Adipose tissue (tissue), 3 donors: ENCODE measurements around the gene WDR83. TPM values are rescaled to one million over a fixed set of nuclear protein-coding genes. Genes with fewer than 3 reads are reported as not detected.
A peak's percentile ranks its signal among the peaks of the same experiment; 100 is the strongest.

Source experiments
- H3K27ac ChIP-seq: one replicate; pipeline ENCODE4 v1.5.1; 2013; ENCODE audit warnings: low read depth, low read length
- WGBS, 3 donors: extraction: QIAGEN DNeasy Blood & Tissue Kit; methylation state at CpG; one replicate each; pipeline ENCODE4 v1.1.7; 2013; 5-methylcytosine and 5-hydroxymethylcytosine counted together
- polyA plus RNA-seq, 3 donors: library from polyadenylated mRNA; stranded (reverse); fragments of 200-250 nt; gene quantifications; one replicate each; pipeline ENCODE4 v1.2.3, GENCODE V29; 2013
- donor health status: healthy with polysubstance abuse.
- donor health status: Bipolar disorder and iron deficiency.
- donor health status: healthy.

Gene WDR83
- polyA plus RNA-seq, 3 donors = 11.0 to 16.3 (median 11.8) TPM

DNA sequence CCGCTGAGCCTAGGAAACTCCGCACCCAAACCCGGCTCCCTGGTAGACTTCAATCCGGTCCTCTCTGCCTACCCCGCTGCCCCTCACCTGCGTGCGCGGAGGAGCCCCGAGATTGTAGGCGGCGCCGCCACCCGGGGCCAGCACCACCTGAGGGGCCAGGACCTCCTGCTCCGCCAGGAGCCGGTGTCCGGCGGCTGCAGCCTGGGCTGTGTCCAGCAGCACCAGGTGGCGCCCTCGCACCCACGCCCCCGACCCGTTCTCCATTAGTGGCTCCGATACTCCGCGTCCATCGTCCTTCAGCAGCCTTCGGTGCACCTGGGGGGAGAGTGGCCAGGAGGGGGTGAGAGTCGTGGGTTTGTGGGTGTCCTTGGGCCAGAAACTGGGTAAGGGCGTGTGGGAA lies 18.5 kb upstream of the WDR83 start:
- 9 to 21% (median 20%) methylated on average over 27 to 29 of the region's 29 CpGs for WGBS, 3 donors
- no peak overlapping the region for H3K27ac ChIP-seq

DNA sequence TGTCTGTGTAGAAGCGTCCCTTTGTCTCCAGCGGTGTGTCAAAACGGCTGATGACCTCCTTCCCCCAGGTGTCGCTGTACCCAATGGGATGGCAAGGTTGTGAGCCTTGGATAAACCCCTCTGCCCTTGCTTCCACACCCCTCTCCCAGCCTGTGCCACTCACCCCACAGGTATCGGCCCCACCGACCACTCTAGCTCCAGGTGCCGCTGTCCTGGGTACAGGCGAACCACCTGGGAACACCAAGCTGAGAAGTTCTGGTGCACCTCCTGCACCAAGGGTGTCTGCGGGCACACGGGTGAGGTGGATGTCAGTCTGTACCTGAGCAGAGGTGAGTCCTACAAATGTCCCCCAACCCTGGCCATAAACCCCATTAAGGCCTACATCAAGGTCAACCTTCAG lies 16.7 kb upstream of the WDR83 start:
- H3K27ac ChIP-seq = no peak overlapping the region
- WGBS, 3 donors = 93 to 97% (median 96%) methylated on average over 10 of the region's 10 CpGs

DNA sequence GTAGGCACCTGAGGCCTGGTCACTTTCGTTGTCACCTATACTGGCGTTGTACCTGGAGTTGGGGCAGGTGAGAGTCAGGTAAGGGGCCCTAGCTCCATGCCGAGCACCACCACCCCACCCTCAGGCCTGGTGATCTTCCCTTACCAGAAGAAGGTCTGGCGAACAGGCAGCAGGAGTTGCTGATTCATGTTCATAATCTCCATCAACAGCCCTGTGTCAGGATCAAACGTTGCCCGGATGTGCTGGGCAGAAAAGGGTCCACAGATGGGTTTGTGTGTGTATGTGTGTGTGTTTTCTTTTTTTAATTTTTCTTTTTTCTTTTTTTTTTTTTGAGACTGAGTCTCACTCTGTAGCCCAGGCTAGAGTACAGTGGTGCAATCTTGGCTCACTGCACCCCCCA lies 14.4 kb upstream of the WDR83 start:
- WGBS, 3 donors = 89 to 95% (median 92%) methylated on average over 6 of the region's 6 CpGs
- no peak overlapping the region for H3K27ac ChIP-seq

DNA sequence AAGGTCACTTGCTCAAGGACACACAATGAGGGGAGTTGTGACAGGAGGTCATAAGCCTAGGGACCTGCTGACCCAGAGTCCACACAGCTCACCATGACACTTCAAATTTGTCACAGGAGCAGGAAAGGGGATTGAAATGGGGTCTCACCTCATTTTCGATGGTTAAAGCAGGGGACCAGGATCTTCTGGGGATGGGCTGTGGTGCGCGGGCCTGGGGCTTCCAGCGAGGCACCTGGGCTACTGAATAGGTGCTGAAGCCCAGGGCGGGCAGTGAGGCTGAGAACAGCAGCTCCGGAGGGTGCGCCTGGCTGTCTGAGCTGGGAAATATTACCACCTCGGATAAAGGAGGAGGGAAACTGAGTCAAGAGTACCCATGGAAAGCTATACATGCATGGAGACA lies 11.1 kb upstream of the WDR83 start:
- 92 to 97% (median 95%) methylated on average over 8 of the region's 8 CpGs for WGBS, 3 donors

DNA sequence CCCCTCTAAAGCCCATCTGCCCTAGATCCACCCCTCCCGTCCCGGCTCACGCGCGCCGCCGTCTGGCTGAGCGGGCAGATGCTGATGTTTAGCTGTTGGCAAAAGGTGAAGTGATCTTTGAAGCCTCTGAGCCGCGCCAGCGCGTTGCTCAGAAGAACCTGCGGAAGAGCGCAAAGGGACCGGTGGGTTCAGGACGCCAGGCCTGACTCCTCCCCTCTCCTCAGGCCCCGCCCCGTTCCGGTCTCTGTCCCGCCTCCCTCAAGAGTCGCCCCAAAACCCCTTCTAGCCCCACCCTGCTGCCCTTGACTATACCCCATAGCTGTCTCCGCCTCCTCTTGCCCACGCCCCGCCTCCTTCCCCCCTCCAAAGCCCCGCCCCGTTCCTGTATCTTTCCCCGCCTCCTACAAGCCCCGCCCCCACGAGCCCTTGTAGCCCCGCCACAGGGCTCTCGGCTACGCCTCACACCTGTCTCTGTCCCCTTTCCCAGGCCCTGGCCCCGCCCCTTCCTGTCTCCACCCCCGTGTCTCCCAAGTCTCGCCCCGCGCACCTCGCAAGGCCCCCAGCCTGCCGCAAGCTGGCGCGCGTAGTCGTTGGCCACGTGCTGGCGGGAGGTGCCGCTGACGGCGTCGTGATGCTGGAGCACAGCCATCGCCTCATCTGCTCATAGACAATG lies 9.6 kb upstream of the WDR83 start:
- WGBS, 3 donors = 63 to 79% (median 74%) methylated on average over 46 to 50 of the region's 50 CpGs
- H3K27ac ChIP-seq = no peak overlapping the region

More for the DNA sequence above, 11.1 kb upstream of the WDR83 start:
- no peak overlapping the region for H3K27ac ChIP-seq

DNA sequence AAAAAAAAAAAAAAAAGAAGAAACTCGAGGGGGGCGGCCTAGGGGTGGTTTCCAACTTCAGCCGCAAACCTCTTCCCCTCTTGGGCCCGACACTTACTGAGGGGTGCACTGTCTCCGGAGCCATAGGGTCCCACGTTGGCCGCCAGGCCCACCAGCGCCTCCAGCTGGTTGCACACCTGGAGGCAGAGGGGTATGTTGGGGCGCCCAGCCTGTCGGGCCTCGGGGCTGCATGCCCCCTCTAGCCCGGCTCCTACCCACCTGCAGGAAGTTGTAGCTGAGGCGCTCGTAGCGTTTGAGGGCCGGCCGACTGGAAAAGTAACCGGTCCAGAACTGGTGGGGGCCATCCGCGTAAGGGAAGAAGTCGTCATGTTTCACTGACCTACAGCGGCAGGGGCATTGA lies 8.6 kb upstream of the WDR83 start:
- WGBS, 3 donors = 95 to 96% (median 96%) methylated on average over 22 of the region's 22 CpGs
- no peak overlapping the region for H3K27ac ChIP-seq

DNA sequence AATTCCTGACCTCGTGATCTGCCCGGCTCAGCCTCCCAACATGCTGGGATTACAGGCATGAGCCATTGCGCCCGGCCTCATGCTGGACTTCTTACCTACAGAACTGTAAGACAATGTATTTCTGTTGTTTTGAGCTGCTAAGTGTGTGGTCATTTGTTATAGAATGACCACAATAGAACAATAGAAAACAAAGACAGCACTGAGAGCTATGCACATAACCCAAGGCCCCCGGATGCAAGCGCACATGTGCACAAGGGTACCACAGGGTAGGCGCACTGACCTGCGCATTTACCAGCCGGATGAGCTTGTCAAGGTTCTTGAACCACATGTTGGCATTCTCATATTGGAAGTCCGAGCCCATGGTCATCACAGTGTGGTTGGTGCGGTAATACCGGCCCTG lies 5.6 kb upstream of the WDR83 start:
- 92 to 94% (median 93%) methylated on average over 12 of the region's 12 CpGs for WGBS, 3 donors
- no peak overlapping the region for H3K27ac ChIP-seq

DNA sequence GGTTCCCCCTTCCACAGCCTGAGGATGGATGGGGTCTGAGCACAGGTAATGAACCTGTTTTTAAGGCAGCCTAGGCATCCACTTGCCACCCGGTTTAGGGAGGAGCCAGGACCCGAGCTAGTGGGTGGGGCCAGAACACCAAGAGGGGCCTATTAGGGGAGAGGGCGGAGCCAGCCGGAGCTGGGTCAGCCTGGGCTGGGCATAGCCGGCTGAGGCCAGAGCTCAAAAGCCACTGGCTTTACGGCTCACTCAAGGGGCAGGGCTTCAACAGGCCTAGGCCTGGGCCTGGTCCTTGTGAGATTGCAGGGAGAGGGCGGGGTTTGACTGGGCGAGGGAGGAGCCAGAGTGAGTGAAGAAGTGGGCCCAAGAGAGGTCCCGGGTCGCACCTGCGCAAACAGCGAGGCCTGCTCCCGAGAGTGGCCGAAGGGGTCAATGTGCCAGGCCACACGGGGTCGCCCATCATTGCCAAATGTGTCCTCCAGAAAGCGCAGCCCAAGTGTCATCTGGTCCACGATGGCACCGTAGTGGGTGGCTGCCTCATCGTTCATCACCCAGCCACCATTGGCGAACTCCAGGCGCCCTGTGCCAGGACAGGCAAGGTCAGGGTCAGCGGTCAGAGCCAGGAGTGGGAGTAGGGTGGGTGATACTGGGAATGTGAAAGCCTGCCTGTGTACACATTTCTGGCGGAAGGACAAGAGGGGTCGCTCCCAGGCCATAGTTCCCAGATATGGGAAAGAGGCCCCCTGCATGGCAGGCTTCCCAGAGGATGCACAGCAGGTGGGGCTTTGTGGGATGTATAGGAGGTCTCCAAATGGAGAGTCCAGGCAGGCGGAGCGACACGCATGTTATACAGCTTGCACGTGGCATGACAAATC lies 2.0 kb upstream of the WDR83 start:
- 80 to 87% (median 83%) methylated on average over 29 of the region's 29 CpGs for WGBS, 3 donors
- H3K27ac ChIP-seq = no peak overlapping the region

DNA sequence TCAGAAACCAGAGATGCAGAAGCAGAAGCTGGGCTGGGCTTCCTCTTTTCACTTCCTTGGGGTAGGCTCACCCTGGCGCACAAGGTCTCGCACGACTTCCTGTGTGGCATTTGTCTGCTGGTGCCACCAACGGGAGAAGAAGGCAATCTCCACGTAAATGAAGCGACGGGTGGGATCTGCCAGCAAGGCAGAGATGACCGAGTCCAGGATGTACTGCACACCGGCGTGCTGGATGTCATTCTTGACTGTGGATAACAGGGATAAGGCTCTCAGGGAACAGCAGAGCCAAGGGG lies 1.4 kb upstream of the WDR83 start:
- H3K27ac ChIP-seq = no peak overlapping the region

DNA sequence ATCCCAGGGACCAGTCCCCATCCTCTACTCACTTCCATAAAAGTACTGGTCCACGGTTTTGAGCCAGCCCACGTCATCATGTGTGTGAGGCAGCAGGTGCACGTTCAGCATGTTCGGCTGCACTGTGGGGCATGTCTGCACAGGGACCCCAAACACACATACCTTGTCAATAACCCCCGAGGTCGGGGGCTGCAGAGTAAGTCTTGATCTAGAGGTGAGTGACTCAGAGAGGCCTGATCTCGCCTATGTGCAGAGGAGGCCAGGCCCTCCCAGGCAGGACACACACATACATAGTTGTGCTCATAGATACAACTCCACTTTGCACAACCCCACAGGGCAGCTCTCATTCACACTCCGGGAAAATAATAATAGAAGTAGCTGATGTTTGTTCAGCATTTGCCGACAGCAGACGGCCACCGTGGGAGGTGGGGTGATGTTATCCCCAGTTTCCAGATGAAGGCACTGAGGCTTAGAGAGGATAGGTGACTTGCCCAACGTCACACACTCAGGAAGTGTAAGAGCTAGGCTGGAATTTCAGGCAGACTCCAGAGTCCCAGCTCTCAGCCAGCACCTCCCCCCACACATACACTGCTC lies 839 bp upstream of the WDR83 start:
- H3K27ac ChIP-seq = no peak overlapping the region
- WGBS, 3 donors = 40 to 49% (median 43%) methylated on average over 12 of the region's 12 CpGs

More for the DNA sequence above, 1.4 kb upstream of the WDR83 start:
- 54 to 78% (median 54%) methylated on average over 10 of the region's 10 CpGs for WGBS, 3 donors

DNA sequence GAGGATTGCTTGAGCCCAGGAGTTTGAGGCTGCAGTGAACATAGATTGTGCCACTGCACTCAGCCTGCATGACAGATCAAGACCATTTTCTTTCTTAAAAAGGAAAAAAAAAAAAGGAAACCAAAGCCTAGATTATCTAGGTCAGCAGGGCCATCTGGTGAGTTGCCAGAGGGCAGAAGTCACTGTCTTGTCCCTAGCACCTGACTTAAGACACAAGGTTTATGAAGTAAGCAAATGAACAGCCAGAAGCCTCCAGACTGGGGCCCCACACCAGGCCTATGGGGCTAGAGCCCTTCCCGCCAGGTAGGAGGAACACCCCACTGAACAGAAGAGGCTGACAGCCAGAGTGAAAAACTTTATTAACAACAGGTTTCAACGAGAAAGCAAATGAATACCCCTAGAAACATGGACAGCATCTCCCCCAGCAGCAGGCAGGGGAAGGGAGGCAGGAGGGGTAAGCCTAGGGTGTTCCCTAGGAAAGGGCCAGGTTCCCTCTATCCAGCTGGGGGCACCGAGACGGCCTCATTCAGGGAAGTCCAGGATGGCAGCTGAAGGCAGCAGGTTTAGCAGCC lies 1.2 kb downstream of the WDR83 start:
- WGBS, 3 donors = 73 to 79% (median 75%) methylated on average over 4 of the region's 4 CpGs
- no peak overlapping the region for H3K27ac ChIP-seq

DNA sequence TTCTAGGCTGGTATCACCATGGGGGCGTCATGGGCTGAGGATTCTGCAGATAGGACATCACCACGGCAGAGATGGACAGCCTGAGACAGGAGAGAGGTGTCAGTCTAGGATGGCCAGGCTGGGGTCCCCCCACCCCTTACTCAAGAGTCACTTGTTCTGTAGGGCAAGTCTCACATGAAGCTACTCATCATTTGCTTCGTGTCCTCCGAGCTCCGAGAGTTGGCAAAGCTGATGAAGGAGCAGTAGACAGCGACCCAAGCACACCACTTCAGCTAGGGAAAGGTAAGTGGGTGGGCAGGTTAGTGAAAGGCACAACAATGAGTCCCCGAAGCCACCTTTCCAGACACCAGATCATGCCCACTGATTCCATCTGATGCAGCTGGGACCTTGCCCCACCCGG lies 1.7 kb downstream of the WDR83 start:
- no peak overlapping the region for H3K27ac ChIP-seq
- 50 to 73% (median 68%) methylated on average over 8 of the region's 8 CpGs for WGBS, 3 donors

DNA sequence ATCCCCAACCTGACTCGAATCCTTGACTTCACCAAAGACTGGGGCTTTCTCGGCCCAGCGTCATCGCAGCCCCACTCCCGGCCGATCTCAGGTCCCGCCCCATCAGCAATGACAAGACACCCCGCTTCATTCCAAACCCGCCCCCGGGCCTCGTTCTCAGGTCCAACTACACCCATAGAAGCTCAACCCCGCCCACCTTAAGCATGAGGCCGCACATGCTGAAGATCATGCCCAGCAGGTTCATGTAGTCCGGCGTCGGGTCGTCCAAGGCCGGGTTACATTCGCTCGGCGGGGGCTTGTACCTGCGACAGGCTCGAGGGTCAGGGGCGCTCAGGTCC lies 2.3 kb downstream of the WDR83 start:
- H3K27ac ChIP-seq = no peak overlapping the region
- WGBS, 3 donors = 0 to 1% (median 1%) methylated on average over 24 of the region's 24 CpGs

DNA sequence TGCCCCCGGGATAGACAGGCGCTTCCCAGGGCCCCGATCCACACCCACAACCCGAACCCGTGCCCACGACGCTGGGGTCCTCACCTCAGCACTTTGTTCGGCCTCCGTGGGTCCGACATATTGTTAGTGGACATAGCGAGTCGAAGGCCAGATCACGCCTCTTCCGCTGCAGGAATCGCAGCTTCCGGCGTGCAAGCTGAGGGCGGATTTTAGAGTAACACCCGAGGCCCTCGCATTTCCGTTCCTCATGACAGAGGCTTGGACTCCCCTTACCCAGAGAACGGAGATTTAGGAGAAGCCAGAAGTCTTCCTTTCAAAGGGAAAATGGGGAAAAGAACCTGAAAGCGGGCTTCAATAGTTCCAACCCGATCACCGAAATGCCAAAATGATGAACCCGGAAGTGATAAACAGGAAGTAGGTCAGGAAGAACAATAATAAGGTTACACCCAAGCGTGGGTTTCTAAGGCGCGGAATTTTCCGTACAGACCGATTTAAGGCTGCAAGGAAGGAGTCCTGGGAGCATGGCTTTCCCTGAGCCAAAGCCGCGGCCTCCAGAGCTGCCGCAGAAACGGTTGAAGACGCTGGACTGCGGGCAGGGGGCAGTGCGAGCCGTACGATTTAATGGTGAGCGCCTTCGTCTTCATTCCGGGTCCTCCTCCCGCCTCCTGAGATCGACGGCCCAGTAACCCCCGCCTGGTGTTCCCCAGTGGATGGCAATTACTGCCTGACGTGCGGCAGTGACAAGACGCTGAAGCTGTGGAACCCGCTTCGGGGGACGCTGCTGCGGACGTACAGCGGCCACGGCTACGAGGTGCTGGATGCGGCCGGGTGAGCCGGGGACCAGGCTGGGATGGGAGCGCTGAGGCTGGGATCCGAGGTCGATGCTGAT lies 2.9 kb downstream of the WDR83 start:
- WGBS, 3 donors = 0 to 1% (median 1%) methylated on average over 64 of the region's 64 CpGs
- peak overlapping the region; percentile 88 for H3K27ac ChIP-seq

DNA sequence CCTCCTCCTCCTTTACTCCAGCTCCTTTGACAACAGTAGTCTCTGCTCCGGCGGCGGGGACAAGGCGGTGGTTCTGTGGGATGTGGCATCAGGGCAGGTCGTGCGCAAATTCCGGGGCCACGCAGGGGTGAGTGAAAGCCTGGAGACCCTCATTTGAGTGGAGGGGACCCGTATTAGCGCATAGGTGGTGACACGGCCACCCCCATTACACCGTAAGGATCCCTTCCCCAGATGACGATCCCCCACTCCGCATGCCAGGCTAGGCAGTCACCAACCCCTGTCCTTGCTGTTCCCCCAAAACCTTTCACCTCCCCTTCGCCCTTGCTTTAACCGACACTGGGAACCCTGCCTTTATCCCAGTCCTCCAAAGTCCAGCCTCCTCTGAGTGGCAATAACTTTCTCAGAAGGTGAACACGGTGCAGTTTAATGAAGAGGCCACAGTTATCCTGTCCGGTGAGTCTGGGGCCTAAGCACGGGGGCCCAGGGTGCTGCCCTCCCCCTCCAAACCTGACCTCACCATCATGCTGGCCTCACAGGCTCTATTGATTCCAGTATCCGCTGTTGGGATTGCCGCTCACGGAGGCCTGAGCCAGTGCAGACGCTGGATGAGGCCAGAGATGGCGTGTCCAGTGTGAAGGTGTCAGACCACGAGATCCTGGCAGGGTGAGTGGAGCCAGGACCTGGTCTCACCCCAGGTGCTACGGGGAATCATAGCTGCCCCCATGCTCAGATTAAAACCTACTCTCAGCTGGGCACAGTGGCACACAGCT lies 3.7 kb downstream of the WDR83 start:
- WGBS, 3 donors = 29 to 43% (median 41%) methylated on average over 24 to 26 of the region's 26 CpGs
- H3K27ac ChIP-seq = no peak overlapping the region

DNA sequence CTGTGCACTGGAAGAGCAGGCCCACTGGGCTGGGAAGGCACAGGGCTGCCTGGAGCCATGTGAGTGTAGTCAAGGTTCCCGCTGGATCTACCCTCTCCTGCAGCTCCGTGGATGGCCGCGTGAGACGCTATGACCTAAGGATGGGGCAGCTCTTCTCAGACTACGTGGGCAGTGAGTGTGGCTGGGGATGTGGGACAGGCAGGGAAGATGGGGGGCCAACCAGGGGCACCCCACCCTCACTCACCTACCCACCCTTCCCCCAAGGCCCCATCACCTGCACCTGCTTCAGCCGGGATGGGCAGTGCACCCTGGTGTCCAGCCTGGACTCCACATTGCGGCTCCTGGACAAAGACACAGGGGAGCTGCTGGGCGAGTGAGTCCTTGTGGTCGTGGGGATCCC lies 6.1 kb downstream of the WDR83 start:
- 77 to 90% (median 85%) methylated on average over 10 of the region's 10 CpGs for WGBS, 3 donors
- no peak overlapping the region for H3K27ac ChIP-seq

DNA sequence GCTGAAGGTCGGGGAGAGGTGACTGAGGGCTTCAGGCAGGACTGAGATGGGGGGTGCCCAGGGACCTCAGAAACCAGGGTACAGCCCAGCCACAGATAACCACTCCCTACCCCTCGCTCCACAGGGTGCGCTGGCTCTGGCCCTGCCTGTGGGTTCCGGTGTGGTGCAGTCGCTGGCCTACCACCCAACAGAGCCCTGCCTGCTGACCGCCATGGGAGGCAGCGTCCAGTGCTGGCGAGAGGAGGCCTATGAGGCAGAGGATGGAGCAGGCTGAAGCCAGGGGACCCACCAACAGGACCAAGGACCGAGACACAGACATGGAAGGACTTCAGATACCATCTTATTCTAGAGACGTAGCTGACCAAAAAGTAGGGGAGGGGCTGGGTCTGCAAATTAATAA lies 8.8 kb downstream of the WDR83 start:
- 92 to 94% (median 94%) methylated on average over 10 of the region's 10 CpGs for WGBS, 3 donors
- H3K27ac ChIP-seq = no peak overlapping the region

DNA sequence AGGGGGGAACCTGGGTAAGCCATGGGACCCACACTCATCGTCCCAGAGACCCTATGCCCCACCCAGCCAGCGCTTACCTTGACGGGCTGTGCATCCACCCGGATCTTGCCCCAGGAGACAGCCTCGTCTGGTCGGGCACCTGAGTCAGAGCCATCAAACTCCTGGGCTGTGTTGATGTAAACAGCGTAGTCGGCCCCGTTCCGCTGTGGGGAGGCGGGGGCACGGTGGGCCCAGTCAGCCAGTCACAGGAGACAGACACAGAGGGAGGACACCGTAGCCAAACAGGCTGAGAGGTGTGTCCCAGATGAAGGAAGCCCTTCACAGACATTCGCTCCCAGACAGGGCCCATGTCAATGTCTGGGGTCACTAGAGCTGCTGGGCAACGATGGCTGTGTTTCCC lies 9.3 kb downstream of the WDR83 start:
- 86 to 88% (median 87%) methylated on average over 13 to 15 of the region's 15 CpGs for WGBS, 3 donors

More for the DNA sequence above, 9.3 kb downstream of the WDR83 start:
- no peak overlapping the region for H3K27ac ChIP-seq
